IPS DF 6.9 (cell line): ENCODE results near the gene PPIE.

ENCODE experiments used
- DNase-seq: peaks from one replicate; pipeline ENCODE4 v3.0.0-alpha.2; 2013; ENCODE audit warnings: low read depth, low spot score
- H3K27ac ChIP-seq: one replicate; pipeline ENCODE4 v1.5.1; 2013; ENCODE audit warnings: low read length, control low read depth
- H3K27me3 ChIP-seq: 2 replicates; pipeline ENCODE4 v1.6.1; 2013; ENCODE audit warnings: mild to moderate bottlenecking, low read length; ENCODE audit not compliant: control insufficient read depth, insufficient read depth
- H3K36me3 ChIP-seq: 2 replicates; pipeline ENCODE4 v1.6.1; 2013; ENCODE audit warnings: low read length; ENCODE audit not compliant: control insufficient read depth, insufficient read depth
- H3K4me1 ChIP-seq: 2 replicates; pipeline ENCODE4 v1.6.1; 2013; ENCODE audit warnings: low read length; ENCODE audit not compliant: control insufficient read depth, insufficient read depth
- H3K4me3 ChIP-seq: 2 replicates; pipeline ENCODE4 v1.5.1; 2013; ENCODE audit warnings: mild to moderate bottlenecking, low read length
- H3K9me3 ChIP-seq: 2 replicates; pipeline ENCODE4 v1.6.1; 2013; ENCODE audit warnings: low read length, inconsistent platforms; ENCODE audit not compliant: control insufficient read depth, insufficient read depth
- WGBS: extraction: QIAGEN DNeasy Blood & Tissue Kit; methylation state at CpG from one replicate; pipeline ENCODE4 v1.1.7; 2013; ENCODE audit warnings: mixed read lengths, missing lambda C conversion rate; ENCODE audit not compliant: insufficient read length, insufficient coverage; 5-methylcytosine and 5-hydroxymethylcytosine counted together

The PPIE gene

DNA sequence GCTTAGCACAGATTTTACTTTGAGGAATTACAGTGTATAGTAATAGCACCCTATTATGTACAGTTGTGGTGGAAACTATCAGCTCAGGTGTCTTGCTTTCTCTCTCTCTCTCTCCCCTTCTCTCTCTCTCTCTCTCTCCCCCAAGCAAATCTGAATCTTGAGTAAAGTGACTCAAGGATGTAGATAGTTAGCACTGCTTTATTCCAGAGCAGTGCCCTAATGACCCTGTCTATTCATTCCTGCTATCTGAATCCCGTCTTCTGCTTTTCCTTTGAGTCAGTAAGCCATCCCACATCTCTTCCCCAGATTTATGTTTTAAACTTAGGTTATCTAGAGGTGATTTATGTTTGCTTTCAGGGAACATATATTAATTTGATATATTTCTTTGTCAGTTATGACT lies 42.2 kb upstream of the PPIE start:
- H3K36me3 ChIP-seq = no peaks in the 10 kb centered on the region
- H3K4me1 ChIP-seq = peaks cover 9% of the 10 kb centered on the region
- H3K27ac ChIP-seq = no peak overlapping the region
- DNase-seq = no peak
- H3K27me3 ChIP-seq = peaks cover 57% of the 10 kb centered on the region
- H3K9me3 ChIP-seq = no peaks in the 10 kb centered on the region
- no CpG with 5 or more reads among the region's 1 CpG for WGBS
- no peak overlapping the region for H3K4me3 ChIP-seq

- Histone ChIP-seq H3K36me3 (no peaks in the 10 kb centered on the region), H3K27me3 (peaks cover 39% of the 10 kb centered on the region; the same call in 1 of the 2 replicates), H3K27ac (no peak overlapping the region), H3K4me3 (no peak overlapping the region), H3K9me3 (no peaks in the 10 kb centered on the region), H3K4me1 (peaks cover 7% of the 10 kb centered on the region)
- no peak for DNase-seq
- WGBS = no CpG with 5 or more reads among the region's 4 CpGs
These were observed 40.1 kb upstream of the PPIE start for GRCh38 chr1:39698568-39698967.

DNA sequence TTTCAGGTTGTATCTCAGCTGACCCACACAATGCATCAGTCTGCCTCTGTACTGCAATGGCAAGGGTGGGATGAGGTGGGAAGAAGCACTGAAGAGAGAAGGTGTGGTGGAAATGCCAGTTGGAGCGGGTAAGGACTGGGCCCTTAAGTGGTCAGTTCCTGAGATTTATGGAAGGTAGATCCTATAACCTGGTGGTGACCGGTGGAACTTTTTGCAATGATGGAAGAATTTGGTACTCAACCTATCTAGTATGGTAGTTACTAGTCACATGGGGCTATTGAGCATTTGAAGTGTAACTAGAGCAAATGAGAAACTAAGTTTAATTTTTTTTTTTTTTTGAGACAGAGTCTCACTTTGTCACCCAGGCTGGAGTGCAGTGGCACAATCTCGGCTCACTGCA lies 39.3 kb upstream of the PPIE start:
- no peak for DNase-seq
- peaks cover 7% of the 10 kb centered on the region for H3K4me1 ChIP-seq
- no peaks in the 10 kb centered on the region for H3K36me3 ChIP-seq
- H3K9me3 ChIP-seq = no peaks in the 10 kb centered on the region
- H3K4me3 ChIP-seq = no peak overlapping the region
- no CpG with 5 or more reads among the region's 3 CpGs for WGBS
- peaks cover 34% of the 10 kb centered on the region; the same call in 1 of the 2 replicates for H3K27me3 ChIP-seq
- no peak overlapping the region for H3K27ac ChIP-seq

GRCh38 chr1:39700348-39700747 lies 38.3 kb upstream of the PPIE start:
- no peak for DNase-seq
- Histone ChIP-seq H3K4me1 (peaks cover 4% of the 10 kb centered on the region), H3K27ac (no peak overlapping the region), H3K9me3 (no peaks in the 10 kb centered on the region), H3K27me3 (peaks cover 28% of the 10 kb centered on the region; the same call in 1 of the 2 replicates), H3K36me3 (no peaks in the 10 kb centered on the region), H3K4me3 (no peak overlapping the region)
- WGBS = no CpG with 5 or more reads among the region's 3 CpGs

DNA sequence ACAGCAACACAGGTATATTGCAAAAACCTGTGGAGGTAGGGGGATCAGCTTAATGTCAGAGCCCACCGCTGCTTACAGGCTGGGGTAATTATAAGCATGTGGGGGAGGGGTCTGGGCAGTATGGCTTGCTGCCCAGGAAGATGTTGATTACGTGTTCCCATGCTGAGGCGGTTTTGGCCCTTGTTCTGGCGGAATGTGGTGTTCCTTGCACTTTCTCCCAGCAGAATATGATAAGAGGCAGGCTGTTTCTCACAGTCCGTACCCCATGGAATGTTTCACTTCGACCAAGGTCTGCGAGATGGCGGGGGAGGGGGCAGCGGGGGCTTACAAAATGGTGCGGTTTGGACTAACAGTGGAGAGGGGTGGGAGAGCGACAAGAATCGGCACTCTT lies 37.6 kb upstream of the PPIE start:
- no CpG with 5 or more reads among the region's 12 CpGs for WGBS
- Histone ChIP-seq H3K9me3 (no peaks in the 10 kb centered on the region), H3K36me3 (no peaks in the 10 kb centered on the region), H3K27me3 (peaks cover 28% of the 10 kb centered on the region; the same call in 1 of the 2 replicates), H3K4me3 (no peak overlapping the region; the same call in 1 of the 2 replicates), H3K4me1 (peaks cover 4% of the 10 kb centered on the region), H3K27ac (no peak overlapping the region)
- no peak for DNase-seq

DNA sequence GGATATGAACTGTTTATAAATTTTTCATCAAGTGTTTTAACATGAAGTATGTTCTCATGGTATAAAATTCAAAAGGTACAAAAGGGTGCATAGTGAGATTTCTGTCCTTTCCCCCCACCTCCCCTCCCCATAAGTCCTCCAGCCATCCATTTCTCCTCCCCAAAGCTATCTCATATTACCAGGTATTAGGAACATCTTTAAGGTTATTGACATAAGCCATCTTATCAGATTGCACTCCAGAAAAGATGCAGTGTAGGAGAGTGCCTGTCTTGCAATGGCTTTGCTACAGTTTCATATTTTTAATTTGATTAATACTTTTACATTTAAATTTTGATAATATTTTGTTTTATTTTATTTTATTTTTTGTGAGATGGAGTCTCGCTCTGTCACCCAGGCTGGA lies 33.9 kb upstream of the PPIE start:
- Histone ChIP-seq H3K9me3 (no peaks in the 10 kb centered on the region), H3K27me3 (peaks cover 37% of the 10 kb centered on the region), H3K27ac (no peak overlapping the region), H3K4me3 (no peak overlapping the region), H3K36me3 (no peaks in the 10 kb centered on the region), H3K4me1 (peaks cover 4% of the 10 kb centered on the region)
- no CpG with 5 or more reads among the region's 1 CpG for WGBS
- DNase-seq = no peak

DNA sequence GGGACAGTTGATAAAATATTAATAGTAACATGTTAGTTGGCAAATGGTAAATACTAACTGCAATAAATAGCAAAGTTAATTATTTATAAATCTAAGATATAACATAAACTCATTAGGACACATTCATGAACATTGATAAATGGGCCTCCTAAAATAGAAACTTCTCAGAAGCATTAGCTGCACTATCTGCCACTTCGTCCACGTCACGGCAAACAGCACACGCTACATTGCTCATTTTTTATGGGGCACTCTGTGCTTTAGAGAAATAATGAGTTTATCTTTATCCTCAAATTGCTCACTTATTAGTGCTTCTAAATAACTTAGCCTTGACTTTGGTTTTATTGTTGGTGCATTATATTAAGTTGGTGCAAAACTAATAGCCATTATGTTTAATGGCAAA lies 31.2 kb upstream of the PPIE start:
- DNase-seq = no peak
- Histone ChIP-seq H3K9me3 (no peaks in the 10 kb centered on the region), H3K4me1 (no peaks in the 10 kb centered on the region), H3K27me3 (peaks cover 56% of the 10 kb centered on the region), H3K36me3 (no peaks in the 10 kb centered on the region), H3K4me3 (no peak overlapping the region), H3K27ac (no peak overlapping the region)
- no CpG with 5 or more reads among the region's 4 CpGs for WGBS

DNA sequence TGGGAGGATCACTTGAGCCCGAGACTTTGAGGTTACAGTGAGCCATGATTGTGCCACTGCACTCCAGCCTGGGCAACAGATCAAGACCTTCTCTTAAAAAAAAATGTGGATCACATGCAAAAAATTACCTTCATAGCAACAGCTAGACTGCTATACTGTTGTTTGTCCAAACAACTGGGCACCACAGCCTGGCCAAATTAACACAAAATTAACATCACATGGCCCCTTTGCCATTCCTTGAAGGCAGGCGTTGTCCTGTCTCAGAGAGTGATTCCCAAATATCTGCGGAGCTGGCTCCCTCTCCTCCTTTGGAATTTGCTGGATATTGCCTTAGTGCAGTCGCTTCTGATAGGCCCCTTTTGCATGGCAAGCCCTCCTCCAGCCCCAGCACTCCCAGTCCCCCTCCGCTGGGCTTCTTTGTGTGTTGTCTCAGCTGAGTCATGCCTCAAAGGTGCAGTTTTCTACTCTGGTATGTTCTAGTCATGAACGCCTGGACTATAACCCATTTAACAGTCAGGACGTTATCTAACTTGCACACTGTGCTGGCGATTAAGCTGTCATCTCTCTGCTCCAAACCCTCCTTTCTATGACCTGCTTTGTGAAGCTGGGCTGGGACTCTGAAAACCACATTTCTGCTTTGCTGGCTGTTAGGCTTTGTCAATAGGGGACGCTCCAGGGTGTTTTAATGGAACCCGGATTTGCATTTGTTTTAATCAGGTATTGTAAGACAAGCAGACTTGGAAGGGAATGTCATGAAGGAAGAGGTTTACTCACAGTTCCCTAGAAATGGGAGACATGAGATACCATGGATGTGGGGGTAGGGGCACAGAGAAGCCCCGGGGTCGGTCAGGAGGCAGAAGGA lies 27.3 kb upstream of the PPIE start:
- Histone ChIP-seq H3K4me3 (no peak overlapping the region), H3K36me3 (no peaks in the 10 kb centered on the region)
- no peak for DNase-seq

DNA sequence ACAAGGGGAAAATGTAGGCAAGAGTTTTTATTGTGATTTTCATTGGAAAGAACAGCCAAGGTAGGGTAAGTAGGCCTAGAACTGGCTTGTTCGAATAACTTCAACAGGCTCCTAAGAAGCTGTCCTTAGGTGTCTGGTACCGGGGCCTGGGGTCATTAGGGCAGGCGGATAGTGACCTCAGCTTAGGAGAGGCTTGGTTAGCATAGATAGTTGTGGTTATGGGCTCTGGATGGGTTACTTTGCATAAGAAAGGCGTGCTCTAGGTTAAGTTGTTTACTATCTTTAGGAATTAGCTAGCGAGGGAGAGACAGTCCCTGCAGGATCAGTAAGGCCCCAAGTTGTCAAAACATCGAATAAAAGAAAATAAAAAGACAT lies 26.7 kb upstream of the PPIE start:
- no CpG with 5 or more reads among the region's 6 CpGs for WGBS
- Histone ChIP-seq H3K36me3 (no peaks in the 10 kb centered on the region), H3K4me1 (no peaks in the 10 kb centered on the region), H3K9me3 (peaks cover 1% of the 10 kb centered on the region), H3K4me3 (no peak overlapping the region), H3K27ac (no peak overlapping the region), H3K27me3 (peaks cover 75% of the 10 kb centered on the region)
- DNase-seq = no peak

More for the DNA sequence above, 27.3 kb upstream of the PPIE start:
- H3K4me1 ChIP-seq = no peaks in the 10 kb centered on the region
- H3K9me3 ChIP-seq = peaks cover 1% of the 10 kb centered on the region
- H3K27ac ChIP-seq = no peak overlapping the region
- no CpG with 5 or more reads among the region's 12 CpGs for WGBS
- H3K27me3 ChIP-seq = peaks cover 77% of the 10 kb centered on the region

- Histone ChIP-seq H3K9me3 (peaks cover 1% of the 10 kb centered on the region), H3K36me3 (no peaks in the 10 kb centered on the region), H3K27me3 (peaks cover 77% of the 10 kb centered on the region), H3K4me1 (no peaks in the 10 kb centered on the region), H3K27ac (no peak overlapping the region), H3K4me3 (no peak overlapping the region)
- DNase-seq = no peak
- no CpG with 5 or more reads among the region's 5 CpGs for WGBS
These were observed 25.1 kb upstream of the PPIE start for GRCh38 chr1:39713557-39713956.

DNA sequence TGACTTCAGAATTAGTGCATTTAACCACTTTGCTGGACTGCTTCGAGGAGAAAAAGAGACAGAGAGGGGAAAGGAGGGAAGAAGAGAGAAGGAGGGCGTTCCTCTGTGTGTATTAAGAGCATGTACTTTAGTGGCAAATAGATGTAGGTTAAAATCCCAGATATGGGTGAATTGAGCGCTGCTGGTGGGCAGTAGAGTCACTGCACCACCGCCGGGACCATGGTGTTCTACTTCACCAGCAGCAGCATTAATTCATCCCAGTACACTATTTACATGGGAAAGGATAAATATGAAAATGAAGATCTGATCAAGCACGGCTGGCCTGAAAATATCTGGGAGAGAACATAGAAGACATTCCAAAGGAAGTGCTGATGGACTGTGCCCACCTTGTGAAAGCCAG lies 20.9 kb upstream of the PPIE start:
- no peaks in the 10 kb centered on the region for H3K4me1 ChIP-seq
- H3K4me3 ChIP-seq = no peak overlapping the region
- H3K27ac ChIP-seq = no peak overlapping the region
- peaks cover 47% of the 10 kb centered on the region for H3K27me3 ChIP-seq
- DNase-seq = no peak
- WGBS = no CpG with 5 or more reads among the region's 6 CpGs
- H3K9me3 ChIP-seq = peaks cover 1% of the 10 kb centered on the region
- H3K36me3 ChIP-seq = no peaks in the 10 kb centered on the region
